K562 (cell line): ENCODE data around the gene MPL. TPM values are rescaled to one million over a fixed set of nuclear protein-coding genes. Genes with fewer than 3 reads are reported as not detected.

ENCODE experiments used
- CBX3 ChIP-seq, 2 experiments: IDR thresholded peaks; 1 replicate in 1 of 2; 2 replicates in 1 of 2; pipeline ENCODE4 v1.6.1; 2012; ENCODE audit warnings: inconsistent platforms in 2 of 2, low read length in 2 of 2, borderline replicate concordance in 1 of 2, control low read depth in 1 of 2
- ESRRA ChIP-seq: fragments of 450-650 bp; IDR thresholded peaks from 2 replicates; pipeline ENCODE4 v1.6.1; 2014; ENCODE audit warnings: low read depth, mild to moderate bottlenecking, moderate library complexity, borderline replicate concordance
- ID3 ChIP-seq, 2 experiments: fragments of 250-450 bp in 1 of 2; fragments of 450-650 bp in 1 of 2; sonication (Bioruptor Pico) in 1 of 2; IDR thresholded peaks; 2 replicates each; pipeline versions ENCODE4 v1.6.1 to v1.8.0; 2016 to 2021; ENCODE audit warnings: mild to moderate bottlenecking in 2 of 2, moderate library complexity in 2 of 2, missing compliant biosample characterization in 1 of 2, missing genetic modification characterization in 1 of 2
- KDM1A ChIP-seq, 2 experiments: fragments of 450-650 bp; IDR thresholded peaks; 2 replicates each; pipeline ENCODE4 v1.6.1; 2016; ENCODE audit warnings: mild to moderate bottlenecking in 2 of 2
- NCOA4 ChIP-seq: fragments of 450-650 bp; IDR thresholded peaks from 2 replicates; pipeline ENCODE4 v1.6.1; 2018; ENCODE audit warnings: mild to moderate bottlenecking; ENCODE audit not compliant: partially characterized antibody
- RBM25 ChIP-seq: fragments of 200-400 bp; formaldehyde crosslinking; IDR thresholded peaks from 2 replicates; pipeline ENCODE4 v1.6.1; 2018; ENCODE audit warnings: low read length, low read depth, moderate library complexity; ENCODE audit not compliant: severe bottlenecking
- TRIM28 ChIP-seq: fragments of 450-650 bp; IDR thresholded peaks from 2 replicates; pipeline ENCODE4 v1.6.1; 2017
- ZFP30 ChIP-seq: fragments of 250-450 bp; sonication (Bioruptor Pico); IDR thresholded peaks from 2 replicates; pipeline ENCODE4 v1.8.0; 2022; ENCODE audit warnings: moderate library complexity, mild to moderate bottlenecking, inconsistent platforms, borderline replicate concordance
- ZNF146 ChIP-seq: IDR thresholded peaks from one replicate; pipeline ENCODE4 v1.6.1; 2018; ENCODE audit warnings: missing compliant biosample characterization; ENCODE audit not compliant: unreplicated experiment
- polyA plus RNA-seq, 8 experiments: library from polyadenylated mRNA; depleted of rRNA in 4 of 8; stranded (reverse) in 5 of 8; unstranded in 3 of 8; fragments of >200 nt; fragmentation: Nextera tagmentation in 2 of 8; fragmentation: Illumina TruSeq in 1 of 8; extraction: Ambion mirVana in 2 of 8; extraction: Trizol in 1 of 8; gene quantifications; 2 replicates each; pipeline versions ENCODE4 v1.2.1 to v1.2.3, GENCODE V29; 2011 to 2014; ENCODE audit warnings: inconsistent platforms in 1 of 8, missing spikeins in 1 of 8
- total RNA-seq, 7 experiments: library from RNA; depleted of rRNA in 6 of 7; stranded (reverse); fragments of >200 nt in 6 of 7; fragmentation: Illumina TruSeq in 2 of 7; extraction: Trizol in 2 of 7; gene quantifications; 2 replicates each; pipeline versions ENCODE4 v1.2.1 to v1.2.3, GENCODE V29; 2011 to 2021; ENCODE audit warnings: low replicate concordance in 1 of 7

Gene MPL
- total and polyA plus RNA-seq, 9 of the 15 experiments (the other 6 are each of a cell fraction or from before 2014, with no cell fraction given), result not detected

DNA sequence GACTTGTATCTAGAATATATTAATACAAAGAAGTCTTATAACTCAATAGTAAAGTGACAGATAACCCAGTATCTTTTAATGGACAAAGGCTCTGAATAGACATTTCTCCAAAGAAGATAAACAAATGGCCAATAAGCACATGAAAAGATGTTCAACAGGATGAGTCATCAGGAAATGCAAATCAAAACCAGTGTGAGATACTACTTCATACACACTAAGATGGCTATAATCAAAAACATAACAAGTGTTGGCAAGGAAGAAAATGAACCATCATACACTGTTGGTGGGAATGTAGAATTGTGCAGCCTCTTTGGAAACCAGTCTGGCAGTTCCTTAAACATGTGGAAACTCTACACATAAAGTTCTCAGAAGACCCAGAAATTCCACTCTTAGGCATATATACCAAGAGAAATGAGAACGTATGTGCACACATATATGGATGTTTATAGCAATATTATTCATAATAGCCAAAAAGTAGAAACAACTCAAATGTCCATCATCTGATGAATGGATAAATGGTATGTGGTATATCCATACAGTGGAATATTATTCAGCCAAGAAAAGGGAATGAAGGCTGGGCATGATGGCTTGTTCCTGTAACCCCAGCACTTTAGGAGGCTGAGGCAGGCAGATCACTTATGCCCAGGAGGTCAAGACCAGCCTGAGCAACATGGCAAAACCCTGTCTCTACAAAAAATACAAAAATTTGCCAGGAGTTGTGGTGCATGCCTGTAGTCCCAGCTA lies 9.9 kb upstream of the MPL start (continued):
- TF ChIP-seq ID3 (CRISPR knock-in tag; IDR thresholded peaks at IDR 0.05) (no peak), ID3 (tag; IDR thresholded peaks at IDR 0.05) (no peak), ZFP30 (CRISPR knock-in tag) (no peak), KDM1A (IDR thresholded peaks at IDR 0.05) (peak; percentile 43 to 67; a peak in 2 of 4 replicates), TRIM28 (peak; percentile 34; the same call in 1 of the 2 replicates), CBX3 (IDR thresholded peaks at IDR 0.05; ENCODE audit: borderline replicate concordance in 1 of 2, low read length in 2 of 2) (peak in 1 of 2 experiments; percentile 97; a peak in 2 of 3 replicates), RBM25 (peak; percentile 79), NCOA4 (no peak), ZNF146 (CRISPR knock-in tag) (peak; percentile 99), ESRRA (no peak)
